GM19328 (cell line): ENCODE measurements around the gene HNRNPR.

Experiments used
- ATAC-seq: cut with Tn5 transposase; IDR thresholded peaks from one replicate; pipeline ENCODE4 v1.9.1; 2021; ENCODE audit warnings: mild to moderate bottlenecking, moderate library complexity; ENCODE audit not compliant: unreplicated experiment

Gene HNRNPR

DNA sequence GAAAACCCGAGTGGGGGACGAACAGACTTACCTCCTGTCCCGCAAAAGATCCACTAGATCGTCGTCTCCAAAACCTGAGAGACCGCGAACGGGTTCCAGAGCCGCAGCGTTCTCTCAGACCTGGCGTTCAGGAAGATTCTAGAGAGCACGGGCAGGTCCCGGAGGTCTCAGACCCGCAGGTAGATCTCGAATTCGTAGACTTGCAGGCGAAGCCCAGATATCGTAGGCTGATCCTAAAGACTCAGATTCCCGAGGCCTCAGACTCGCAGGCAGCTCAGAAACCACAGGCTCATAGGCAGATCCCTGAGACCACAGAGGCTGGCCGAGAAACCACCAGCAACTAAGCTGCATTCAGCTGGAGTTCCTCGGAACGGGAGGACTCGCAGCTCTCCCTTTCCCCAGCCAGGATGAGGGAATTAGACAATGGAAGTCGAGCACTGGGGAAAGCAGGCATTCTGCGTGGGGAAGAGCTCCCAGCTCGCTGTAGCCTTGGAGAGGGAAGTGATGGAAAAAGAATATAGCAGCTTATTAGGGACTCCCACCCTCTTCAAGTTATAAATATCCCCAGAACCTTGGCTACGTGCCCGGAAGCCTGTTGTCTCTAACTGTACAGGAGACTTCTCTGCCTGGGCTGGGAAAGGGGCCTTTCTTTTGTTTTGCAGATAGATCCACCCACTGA lies 25.4 kb upstream of the HNRNPR start, which contains the start of gene ZNF436:
ZNF436 (minus strand) TSS at position 502 of the 679 bp plus-strand sequence. CDS start 1,831 bp downstream, outside the sequence.
- no peak for ATAC-seq

DNA sequence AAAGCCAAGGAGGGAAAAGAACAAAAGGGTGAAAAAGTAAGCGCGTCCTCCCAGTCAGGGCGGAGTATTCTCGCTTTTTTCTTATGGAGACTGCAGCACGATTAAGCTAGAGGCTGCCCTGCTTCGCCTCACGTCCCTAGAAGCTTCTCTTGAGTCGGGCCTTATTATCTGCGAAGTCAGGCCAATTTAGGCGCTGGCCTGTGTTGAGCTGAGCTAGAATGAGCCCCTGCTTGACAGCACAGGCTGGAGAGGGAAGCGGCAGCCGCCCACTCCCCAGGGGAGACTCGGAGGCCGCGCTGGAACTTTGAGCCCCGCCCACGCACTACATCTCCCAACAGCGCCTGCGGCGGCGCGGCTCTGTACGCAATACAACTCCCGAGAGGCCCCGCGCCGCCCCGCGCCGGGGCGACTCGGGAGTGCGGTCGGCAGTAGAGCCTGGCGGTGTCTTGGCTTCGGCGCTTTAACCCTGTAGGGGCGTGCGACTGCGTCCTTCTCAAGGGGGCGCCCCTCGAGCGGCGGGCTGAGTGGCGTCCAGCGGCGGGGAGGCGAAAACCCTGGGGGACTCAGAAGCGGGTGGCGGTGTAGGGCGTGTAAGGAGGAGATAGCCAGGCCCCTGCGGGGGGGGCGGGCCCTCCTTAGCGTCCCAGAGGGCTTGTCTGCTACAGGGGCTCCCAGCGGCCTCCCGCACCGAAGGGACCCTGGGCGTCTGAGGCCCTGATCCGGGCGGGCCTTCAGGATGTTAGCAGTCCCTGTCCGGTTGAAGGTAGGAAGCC lies 24.7 kb upstream of the HNRNPR start:
- ATAC-seq: peak; percentile 62

DNA sequence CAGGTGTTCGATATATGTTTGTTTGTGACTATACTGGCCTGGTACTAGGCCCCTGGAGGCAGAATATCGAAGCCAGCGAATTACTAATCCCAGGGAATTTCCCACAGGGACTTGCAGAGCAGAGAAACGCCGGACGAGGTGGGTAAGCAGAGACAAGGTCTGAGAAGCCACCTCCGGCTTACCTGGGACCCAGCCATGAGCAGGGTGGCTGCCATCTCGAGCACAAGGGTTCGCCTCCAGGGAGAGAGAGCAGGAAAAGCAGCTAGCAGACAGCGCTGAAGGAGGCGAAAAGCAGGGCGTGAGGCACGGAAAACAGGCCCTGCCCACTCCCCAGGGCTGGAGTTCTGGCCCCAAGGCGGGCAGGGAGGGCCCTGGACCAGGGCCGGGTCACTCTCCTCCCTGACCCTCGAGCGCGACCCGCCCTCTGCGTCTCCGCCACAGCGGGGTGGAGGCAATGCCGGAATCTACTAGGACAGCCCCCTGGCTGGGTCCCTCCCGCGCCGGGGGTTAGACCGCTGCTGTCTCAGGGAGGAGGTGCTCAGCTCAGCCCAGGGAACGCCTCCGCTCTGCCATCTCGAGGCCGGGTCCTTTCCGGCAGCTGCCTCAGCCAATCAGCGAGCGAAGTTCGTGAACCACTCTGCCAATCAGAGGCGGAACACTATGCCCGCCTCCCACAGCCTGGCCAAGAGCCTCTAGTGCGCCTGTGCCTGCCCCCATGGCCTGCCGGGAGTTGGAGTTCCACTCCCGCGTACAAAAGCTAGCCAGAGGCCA lies 23.9 kb upstream of the HNRNPR start:
- ATAC-seq: peak; percentile 88

DNA sequence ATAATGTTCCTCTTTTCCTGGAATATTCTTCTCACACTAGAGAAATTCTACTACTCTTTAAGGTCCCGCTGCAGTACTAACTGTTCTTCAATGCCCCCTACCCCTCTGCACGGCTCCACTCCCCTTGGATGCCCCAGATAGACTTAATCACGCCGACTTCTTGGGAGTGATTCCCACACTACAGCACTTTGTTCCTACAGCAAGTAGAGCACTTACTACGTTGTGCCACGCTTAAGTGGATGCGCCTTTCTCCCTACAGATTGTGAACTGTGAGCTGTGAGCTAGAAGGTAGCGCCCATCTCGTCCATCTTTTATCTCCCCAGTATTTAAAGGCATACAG lies 23.3 kb upstream of the HNRNPR start:
- no peak for ATAC-seq

DNA sequence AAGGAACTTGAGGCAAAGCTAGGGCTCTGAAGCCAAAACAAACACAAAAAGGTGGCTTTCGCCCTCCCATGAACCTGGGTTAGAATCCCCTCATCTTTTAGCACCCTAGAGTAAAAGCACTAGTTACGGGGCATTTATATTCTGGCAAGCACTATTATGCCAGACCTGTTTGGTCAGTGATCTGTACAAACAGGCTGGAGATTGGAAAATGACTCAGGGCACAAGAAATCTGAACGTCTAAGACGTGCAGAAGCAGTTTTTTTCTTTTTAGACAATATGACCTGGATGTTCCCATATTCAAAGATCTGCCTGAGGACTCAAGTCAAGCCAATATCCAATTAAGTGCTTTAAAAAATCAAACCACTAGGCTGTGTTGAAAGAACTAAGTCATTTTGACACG lies 22.5 kb upstream of the HNRNPR start:
- no peak for ATAC-seq

DNA sequence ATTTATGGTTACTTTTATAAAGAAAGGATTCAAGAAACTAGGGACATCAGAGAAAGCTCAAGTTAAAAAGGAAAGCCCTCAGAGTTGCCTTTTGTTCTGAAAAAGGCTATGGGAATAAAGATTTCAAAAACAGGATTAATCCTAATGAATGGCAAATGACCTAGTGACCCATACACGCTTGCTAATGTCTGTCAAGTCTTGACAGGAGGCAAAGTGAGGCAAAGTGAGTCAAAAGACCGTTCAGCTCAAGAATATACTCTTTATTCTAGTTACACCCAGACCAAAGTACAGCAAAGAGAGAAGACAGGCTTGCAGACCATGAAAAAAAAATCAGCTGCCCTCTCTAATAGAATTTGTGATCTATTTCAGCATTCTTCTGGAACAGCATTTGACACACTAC lies 22.1 kb upstream of the HNRNPR start:
- no peak for ATAC-seq

DNA sequence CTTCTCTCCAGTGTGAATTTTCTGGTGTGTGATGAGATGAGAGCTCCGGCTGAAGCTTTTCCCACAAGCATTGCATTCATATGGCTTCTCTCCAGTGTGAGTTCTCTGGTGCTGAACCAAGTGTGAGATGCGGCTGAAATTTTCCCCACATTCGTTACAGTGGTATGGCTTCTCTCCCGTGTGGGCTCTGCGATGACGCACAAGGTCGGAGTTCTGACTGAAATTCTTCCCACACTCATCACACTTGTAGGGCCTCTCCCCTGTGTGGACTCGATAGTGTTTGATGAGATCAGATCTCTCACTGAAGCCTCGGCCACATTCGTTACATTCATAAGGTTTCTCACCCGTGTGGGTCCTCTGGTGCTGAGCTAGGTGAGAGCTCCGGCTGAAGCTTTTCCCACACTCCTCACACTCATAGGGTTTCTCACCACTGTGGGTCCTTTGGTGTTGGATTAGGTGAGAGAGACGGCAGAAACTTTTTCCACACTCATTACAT lies 18.2 kb upstream of the HNRNPR start:
- ATAC-seq: no peak

DNA sequence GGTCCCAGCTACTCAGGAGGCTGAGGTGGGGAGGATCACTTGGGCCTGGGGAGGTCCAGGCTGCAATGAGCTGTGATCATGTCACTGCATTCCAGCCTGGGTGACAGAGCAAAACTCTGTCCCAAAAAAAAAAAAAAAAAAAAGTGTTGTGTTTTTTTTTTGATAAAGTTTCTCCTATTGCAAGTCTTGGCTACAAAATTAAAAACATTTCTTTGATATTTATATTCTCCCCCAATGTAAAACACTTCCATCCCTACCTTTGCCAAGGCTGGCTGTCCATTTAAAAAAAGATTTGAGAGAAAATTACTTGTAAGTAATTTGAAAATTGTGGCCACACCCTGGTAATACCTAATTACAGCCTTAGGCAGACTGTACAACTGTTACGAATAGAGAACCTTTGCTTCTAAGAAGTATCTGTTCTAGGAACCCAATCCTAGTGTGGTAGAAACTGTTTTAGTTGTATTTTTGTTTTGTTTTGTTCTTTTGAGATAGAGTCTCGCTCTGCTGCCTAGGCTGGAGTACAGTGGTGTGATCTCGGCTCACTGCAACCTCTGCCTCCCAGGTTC lies 14.3 kb upstream of the HNRNPR start:
- ATAC-seq: no peak

DNA sequence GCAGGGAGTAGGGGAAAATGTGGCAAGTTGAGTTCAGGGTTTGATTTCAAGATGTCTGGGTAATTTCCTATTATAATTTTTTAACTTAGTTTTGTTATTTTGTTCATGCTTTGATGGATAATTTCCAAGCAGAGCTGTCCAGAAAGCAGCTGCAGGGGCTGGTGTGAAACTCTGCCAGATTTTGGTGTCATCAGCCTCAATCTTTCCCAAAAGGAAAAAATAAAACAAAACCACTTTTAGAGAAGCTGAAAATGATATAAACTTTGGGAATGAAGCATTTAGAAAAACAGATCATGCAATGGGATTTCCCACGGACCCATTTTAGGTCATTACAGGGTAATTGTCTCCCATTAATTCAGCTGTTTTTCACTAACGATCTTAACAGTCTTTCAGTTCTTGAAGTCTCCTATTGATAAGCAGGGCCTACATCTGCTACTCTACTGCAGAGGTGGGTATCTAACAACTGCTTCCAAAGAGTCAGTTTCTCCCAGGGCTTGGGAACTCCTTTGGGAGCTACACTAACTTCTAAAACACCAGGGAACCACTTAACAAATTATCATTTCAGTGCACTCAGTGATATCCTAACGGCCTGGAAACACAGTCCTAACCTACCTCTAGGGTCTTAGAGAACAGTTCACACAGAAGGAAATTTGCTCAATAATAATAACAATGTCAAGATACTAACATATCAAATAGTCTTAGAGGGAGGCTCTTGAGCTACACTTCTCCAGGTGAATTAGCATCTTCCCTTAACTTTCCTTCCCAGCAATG lies 13.2 kb upstream of the HNRNPR start:
- ATAC-seq: no peak

DNA sequence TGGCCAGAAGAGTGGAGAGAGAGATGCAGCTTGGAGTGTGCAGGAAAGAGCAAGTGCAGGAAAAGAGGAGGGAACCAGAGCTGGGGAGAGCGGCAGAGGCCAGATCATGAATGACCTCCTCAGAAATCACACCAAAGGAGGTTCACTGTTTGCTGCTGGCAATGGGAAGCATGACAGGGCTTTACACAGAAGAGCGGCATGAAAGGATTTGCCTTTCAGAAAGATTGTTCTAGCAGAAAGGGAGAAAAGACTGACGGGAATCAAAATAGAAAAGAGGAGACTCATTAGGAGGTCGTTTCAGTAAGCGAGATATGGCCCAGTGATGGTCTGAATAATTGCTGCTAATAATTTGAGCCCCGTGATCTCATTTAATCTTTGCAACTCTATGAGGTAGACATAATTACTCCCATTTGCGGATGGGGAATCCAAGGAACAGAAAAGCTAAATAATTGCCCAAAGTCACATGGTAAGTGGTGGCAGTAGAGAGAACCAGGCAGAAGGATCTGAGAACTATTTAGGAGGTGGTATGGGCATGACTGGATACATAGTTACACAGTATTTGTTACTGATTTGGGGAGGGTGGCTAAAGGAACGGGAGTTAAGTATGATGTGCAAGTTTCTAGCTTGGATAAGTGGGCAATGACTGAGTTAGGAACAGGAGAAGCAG lies 12.5 kb upstream of the HNRNPR start:
- ATAC-seq: no peak

DNA sequence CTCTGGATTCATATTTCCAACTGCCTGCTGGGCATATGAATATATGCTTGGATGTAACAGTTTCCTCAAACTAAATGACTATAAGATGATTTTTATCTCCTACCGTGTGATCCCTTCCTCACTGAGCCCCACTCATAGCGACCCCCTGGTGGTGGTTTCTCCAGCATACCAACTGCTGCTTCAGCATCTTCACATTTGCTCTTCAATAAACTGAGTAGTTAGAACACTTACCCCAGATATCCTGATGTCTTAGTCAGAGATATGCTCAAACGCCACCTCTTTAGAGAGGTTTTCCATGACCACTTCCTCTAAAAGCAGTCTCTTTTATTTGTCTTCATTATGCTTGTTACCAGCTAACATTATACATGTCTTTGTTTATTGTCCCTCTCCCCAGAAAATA lies 10.2 kb upstream of the HNRNPR start:
- no peak for ATAC-seq

DNA sequence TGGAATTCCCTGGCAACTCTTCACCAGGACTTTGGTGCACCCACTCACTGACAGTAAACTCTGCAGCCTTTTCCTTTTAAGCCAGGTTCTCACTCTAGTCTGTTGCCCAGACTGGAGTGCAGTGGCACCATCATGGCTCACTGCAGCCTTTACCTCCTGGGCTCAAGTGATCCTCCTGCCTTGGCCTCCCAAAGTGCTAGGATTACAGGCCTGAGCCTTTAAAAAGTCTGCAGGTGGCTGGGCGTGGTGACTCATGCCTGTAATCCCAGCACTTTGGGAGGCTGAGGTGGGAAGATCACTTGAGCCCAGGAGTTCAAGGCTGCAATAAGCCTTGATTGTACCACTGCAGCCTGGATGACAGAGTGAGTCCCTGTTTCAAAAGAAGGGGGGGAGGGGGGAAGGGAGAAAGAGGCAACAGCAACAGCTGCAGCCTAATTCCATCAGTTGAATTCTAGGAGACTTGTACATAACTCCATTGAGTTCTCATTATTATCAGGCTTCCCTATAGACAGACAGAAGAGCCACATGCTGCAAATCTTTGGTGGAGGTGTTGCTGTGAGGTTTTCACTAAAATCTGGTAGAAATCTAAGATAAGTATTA lies 8.1 kb upstream of the HNRNPR start:
- ATAC-seq: no peak

DNA sequence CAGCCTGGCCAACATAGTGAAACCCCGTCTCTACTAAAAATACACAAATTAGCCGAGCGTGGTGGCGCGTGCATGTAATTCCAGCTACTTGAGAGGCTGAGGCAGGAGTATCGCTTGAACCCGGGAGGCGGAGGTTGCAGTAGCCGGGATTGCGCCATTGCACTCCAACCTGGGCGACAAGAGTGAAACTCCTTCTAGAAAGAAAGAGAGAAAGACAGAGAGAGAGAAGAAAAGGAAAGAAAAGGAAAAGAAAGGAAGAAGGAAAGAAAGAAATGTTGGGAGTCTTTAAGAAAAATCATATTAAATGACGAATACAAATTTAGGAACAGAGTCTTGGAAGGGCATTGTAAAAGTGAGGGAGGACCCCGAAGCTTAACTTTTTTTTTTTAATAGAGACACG lies 1.8 kb upstream of the HNRNPR start:
- ATAC-seq: no peak

DNA sequence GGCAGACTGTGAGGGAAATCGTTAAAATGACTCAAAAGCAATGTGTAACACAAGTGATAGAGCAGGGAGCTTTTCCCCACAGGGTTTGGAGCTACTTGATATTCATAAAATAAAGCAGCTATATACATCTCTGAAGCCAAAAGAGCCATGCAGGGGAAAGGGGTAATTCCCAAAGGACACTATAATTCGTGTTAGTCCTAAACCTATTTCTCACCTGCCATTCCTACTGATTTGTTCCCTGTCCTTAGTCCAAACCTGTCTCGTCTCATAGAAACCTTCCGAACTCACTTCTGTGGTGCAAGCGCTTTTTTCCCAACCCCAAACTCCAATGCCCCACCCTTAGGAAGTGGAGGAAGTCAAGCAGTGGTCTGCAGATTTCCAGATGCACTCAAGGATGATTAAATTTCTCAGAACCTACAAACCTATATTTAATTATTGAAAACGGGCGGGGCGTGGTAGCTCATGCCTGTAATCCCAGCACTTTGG lies 946 bp upstream of the HNRNPR start:
- ATAC-seq: no peak

DNA sequence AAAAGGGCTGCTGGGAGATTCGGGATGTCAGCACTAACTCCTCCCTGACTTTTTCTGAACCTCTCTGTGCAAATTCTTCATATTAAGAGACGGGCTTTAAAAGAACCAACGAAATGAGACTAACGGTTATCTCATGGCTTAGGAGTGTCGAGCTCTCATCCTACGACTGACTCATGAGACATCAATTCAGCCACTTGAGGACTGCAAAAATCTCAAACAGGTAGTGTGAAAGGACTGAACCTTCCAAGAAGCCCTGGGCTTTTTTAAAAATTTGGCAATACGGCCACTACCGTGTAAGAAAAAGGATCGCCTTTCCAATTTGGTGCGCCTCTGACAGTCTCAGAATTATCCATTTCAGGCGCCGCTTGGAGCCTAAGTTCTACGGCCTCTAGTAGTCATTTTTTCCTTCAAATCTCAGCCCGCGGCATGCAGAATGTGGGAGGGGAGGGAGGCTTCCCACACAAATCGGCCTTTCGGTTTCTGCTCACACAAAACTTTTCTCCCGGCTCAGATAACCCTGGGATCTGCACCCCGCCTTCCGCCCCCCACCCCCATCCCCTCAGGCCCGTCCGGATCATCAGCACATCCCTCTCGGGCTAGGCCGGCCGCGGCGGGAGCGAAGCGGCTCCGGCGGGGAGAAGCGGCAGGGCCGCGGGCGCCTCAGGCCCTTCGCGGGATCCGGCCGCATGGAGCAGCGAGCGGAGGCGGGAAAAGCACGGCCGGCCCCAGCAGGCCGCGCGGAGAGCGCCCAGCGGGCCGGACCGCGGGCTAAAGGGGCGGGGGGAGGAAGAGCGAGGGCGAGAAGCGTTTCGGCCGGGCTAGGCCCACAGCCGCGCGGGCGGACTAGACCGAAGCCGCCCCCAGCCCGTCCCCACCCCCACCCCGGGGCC lies 618 bp downstream of the HNRNPR start:
- no peak for ATAC-seq

DNA sequence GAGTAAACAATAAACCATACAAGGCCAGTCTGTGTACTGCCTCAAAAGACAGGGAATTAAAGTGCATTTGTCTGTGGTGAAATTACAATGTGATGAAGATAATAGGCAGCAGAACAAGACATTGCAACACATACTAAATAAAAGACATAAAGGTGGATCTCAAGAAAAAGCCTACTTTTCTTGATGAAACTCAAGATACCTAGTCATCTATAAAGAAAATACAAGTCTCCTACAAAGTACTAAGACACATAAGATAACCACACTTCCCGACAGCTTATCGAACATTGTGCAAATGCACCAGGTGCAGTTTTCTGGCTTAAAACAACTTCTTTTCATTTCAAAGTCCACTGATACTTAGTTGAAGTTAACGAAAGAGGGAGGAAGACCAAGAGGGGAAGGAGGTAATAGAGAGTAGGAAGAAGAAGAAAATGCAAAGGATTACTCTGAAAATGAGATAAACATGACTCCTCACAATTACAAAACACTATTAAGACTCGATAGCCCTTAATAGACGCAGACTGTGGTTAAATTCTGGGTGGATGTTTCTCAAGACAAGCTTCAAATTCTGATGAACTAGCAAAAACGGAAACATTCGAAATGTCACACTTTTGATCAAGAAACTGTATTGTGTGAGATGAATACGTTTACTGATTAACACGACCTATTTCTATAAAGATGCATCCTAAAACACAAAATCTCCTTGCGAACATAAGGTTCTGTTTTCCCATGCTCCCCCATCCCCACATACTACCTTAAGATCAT lies 2.0 kb downstream of the HNRNPR start:
- no peak for ATAC-seq

DNA sequence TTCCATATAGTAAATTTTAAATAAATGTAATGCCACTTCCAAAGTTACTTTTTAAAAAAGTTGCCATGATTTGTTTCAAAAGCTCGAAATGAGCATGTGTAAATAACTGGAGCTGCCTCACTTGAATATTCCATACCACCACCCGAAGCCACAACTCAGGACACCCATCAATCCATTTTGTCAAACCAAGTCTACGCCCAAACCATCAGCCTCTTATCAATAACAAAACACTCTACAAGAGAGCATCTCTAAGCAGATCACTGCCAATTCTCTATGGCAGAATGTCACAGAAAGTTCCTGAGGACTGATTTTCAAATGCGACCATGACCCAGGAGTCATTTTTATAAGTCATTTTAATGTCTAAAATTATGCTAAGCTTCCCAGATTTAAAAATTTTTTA lies 4.5 kb downstream of the HNRNPR start:
- ATAC-seq: no peak

DNA sequence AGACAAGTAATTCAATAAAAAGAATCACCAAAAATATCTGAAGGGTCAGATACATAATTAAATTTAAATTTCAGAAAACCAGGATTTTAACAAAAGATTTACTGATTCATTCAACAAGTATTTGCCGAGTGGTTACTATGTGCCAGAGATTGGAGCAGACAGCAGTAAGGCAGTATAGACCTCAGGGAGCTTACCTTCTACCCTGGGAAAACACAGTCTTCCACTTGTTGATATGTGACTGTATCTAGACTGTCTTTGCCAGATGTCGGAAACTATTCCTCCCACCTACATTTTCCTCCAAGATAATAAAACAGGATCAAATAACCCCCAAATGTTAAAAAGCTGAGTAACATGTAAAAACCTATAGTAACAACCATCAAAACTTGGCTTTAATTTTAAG lies 6.2 kb downstream of the HNRNPR start:
- ATAC-seq: no peak
